Gastrocnemius medialis (tissue), 4 donors: ENCODE measurements around the gene ZBED1.

ENCODE experiments used
- CTCF ChIP-seq, 5 experiments: fragments of 450-650 bp in 3 of 5; fragments of 200-600 bp in 2 of 5; sonication (generic) in 2 of 5; IDR thresholded peaks in 4 of 5; conservative IDR thresholded peaks in 1 of 5; 1 replicate in 4 of 5; 2 replicates in 1 of 5; pipeline ENCODE4 v1.5.1; 2016 to 2019; ENCODE audit warnings: antibody characterized with exemption in 5 of 5, mild to moderate bottlenecking in 3 of 5, moderate library complexity in 3 of 5
- POLR2A ChIP-seq, 2 donors: fragments of 450-650 bp; IDR thresholded peaks; one replicate each; pipeline ENCODE4 v1.6.1; 2017; ENCODE audit warnings: antibody characterized with exemption in 2 of 2, mild to moderate bottlenecking in 2 of 2, moderate library complexity in 2 of 2

GRCh38 chrX:2490634-2491033, 10.1 kb downstream of the ZBED1 start:
- TF ChIP-seq CTCF (IDR thresholded peaks at IDR 0.05 in 4 of 5, conservative IDR thresholded peaks at IDR 0.05 in 1 of 5), result no peak
- TF ChIP-seq POLR2A (IDR thresholded peaks at IDR 0.05), result no peak
